K562 (cell line): ENCODE results near the gene GRK4. TPM values are rescaled to one million over a fixed set of nuclear protein-coding genes. Genes with fewer than 3 reads are reported as not detected.
A peak's percentile ranks its signal among the peaks of the same experiment; 100 is the strongest.

ENCODE experiments used
- CBFA2T2 ChIP-seq: fragments of 450-650 bp; conservative IDR thresholded peaks from 2 replicates; pipeline ENCODE4 v1.6.1; 2017; ENCODE audit warnings: mild to moderate bottlenecking
- ERF ChIP-seq: fragments of 450-650 bp; formaldehyde crosslinking; IDR thresholded peaks from 2 replicates; pipeline ENCODE4 v1.4.0; 2020; ENCODE audit warnings: mild to moderate bottlenecking, mixed read lengths
- HNRNPK ChIP-seq: fragments of 200-400 bp; formaldehyde crosslinking; IDR thresholded peaks from one replicate; pipeline ENCODE4 v1.6.1; 2018; ENCODE audit warnings: mild to moderate bottlenecking, low read depth, low read length; ENCODE audit not compliant: poor library complexity, severe bottlenecking
- MEF2D ChIP-seq: conservative IDR thresholded peaks from 2 replicates; pipeline ENCODE4 v1.6.1; 2016; ENCODE audit warnings: low read depth, missing genetic modification characterization, missing compliant biosample characterization
- NR2F6 ChIP-seq: fragments of 450-650 bp; formaldehyde crosslinking; IDR thresholded peaks from 2 replicates; pipeline ENCODE4 v1.4.0; 2020; ENCODE audit warnings: mild to moderate bottlenecking
- PATZ1 ChIP-seq: fragments of 250-450 bp; sonication (Bioruptor Pico); IDR thresholded peaks from 2 replicates; pipeline ENCODE4 v1.5.0; 2020; ENCODE audit warnings: mild to moderate bottlenecking, borderline replicate concordance
- PCBP1 ChIP-seq: fragments of 200-400 bp; formaldehyde crosslinking; IDR thresholded peaks from 2 replicates; pipeline ENCODE4 v1.6.1; 2018; ENCODE audit warnings: mild to moderate bottlenecking, low read depth, low read length; ENCODE audit not compliant: poor library complexity, severe bottlenecking
- SMAD2 ChIP-seq: fragments of 150-350 bp; IDR thresholded peaks from 2 replicates; pipeline ENCODE4 v1.6.1; 2014; ENCODE audit warnings: low read depth, mild to moderate bottlenecking, low read length
- TAF7 ChIP-seq: fragments of 450-650 bp; IDR thresholded peaks from 2 replicates; pipeline ENCODE4 v1.6.1; 2016; ENCODE audit warnings: missing genetic modification characterization, missing compliant biosample characterization
- TEAD2 ChIP-seq: fragments of 450-650 bp; IDR thresholded peaks from 2 replicates; pipeline ENCODE4 v1.6.1; 2016; ENCODE audit warnings: missing genetic modification characterization, control low read depth, missing compliant biosample characterization
- ZKSCAN1 ChIP-seq: fragments of 150-350 bp; IDR thresholded peaks from 2 replicates; pipeline ENCODE4 v1.6.1; 2016; ENCODE audit warnings: low read depth, low read length
- ZNF280A ChIP-seq: fragments of 450-650 bp; IDR thresholded peaks from 2 replicates; pipeline ENCODE4 v1.6.1; 2018; ENCODE audit warnings: mild to moderate bottlenecking, low read depth; ENCODE audit not compliant: partially characterized antibody
- ZNF444 ChIP-seq: fragments of 250-450 bp; sonication (Bioruptor Pico); IDR thresholded peaks from 2 replicates; pipeline ENCODE4 v1.4.0; 2020; ENCODE audit warnings: mild to moderate bottlenecking, moderate library complexity
- ZNF512 ChIP-seq: IDR thresholded peaks from 2 replicates; pipeline ENCODE4 v1.6.1; 2016; ENCODE audit warnings: missing genetic modification characterization, missing compliant biosample characterization
- ZNF76 ChIP-seq: fragments of 250-450 bp; sonication (Bioruptor Pico); IDR thresholded peaks from 2 replicates; pipeline ENCODE4 v1.4.0; 2020; ENCODE audit warnings: mild to moderate bottlenecking, moderate library complexity, borderline replicate concordance
- ZNF780A ChIP-seq: fragments of 250-450 bp; sonication (Bioruptor Pico); IDR thresholded peaks from 2 replicates; pipeline ENCODE4 v1.5.0; 2021; ENCODE audit warnings: mild to moderate bottlenecking
- polyA plus RNA-seq, 8 experiments: library from polyadenylated mRNA; depleted of rRNA in 4 of 8; stranded (reverse) in 5 of 8; unstranded in 3 of 8; fragments of >200 nt; fragmentation: Nextera tagmentation in 2 of 8; fragmentation: Illumina TruSeq in 1 of 8; extraction: Ambion mirVana in 2 of 8; extraction: Trizol in 1 of 8; gene quantifications; 2 replicates each; pipeline versions ENCODE4 v1.2.1 to v1.2.3, GENCODE V29; 2011 to 2014; ENCODE audit warnings: inconsistent platforms in 1 of 8, missing spikeins in 1 of 8
- total RNA-seq, 7 experiments: library from RNA; depleted of rRNA in 6 of 7; stranded (reverse); fragments of >200 nt in 6 of 7; fragmentation: Illumina TruSeq in 2 of 7; extraction: Trizol in 2 of 7; gene quantifications; 2 replicates each; pipeline versions ENCODE4 v1.2.1 to v1.2.3, GENCODE V29; 2011 to 2021; ENCODE audit warnings: low replicate concordance in 1 of 7
- TF ChIP-seq, protein P1 (sequence below): fragments of 200-800 bp; sonication (Bioruptor generic); IDR thresholded peaks from 2 replicates; pipeline ENCODE4 v1.6.1; 2017; ENCODE audit warnings: missing genetic modification characterization, missing compliant biosample characterization
- TF ChIP-seq, protein P2 (sequence below): IDR thresholded peaks from 2 replicates; pipeline ENCODE4 v1.6.1; 2011; ENCODE audit warnings: borderline replicate concordance, low read depth, mild to moderate bottlenecking, moderate library complexity, low read length; ENCODE audit not compliant: insufficient read depth, poor library complexity, severe bottlenecking

The GRK4 gene
- total and polyA plus RNA-seq, 9 of the 15 experiments (the other 6 are each of a cell fraction or from before 2014, with no cell fraction given): 1.1 to 4.8 (median 2.6) TPM

DNA sequence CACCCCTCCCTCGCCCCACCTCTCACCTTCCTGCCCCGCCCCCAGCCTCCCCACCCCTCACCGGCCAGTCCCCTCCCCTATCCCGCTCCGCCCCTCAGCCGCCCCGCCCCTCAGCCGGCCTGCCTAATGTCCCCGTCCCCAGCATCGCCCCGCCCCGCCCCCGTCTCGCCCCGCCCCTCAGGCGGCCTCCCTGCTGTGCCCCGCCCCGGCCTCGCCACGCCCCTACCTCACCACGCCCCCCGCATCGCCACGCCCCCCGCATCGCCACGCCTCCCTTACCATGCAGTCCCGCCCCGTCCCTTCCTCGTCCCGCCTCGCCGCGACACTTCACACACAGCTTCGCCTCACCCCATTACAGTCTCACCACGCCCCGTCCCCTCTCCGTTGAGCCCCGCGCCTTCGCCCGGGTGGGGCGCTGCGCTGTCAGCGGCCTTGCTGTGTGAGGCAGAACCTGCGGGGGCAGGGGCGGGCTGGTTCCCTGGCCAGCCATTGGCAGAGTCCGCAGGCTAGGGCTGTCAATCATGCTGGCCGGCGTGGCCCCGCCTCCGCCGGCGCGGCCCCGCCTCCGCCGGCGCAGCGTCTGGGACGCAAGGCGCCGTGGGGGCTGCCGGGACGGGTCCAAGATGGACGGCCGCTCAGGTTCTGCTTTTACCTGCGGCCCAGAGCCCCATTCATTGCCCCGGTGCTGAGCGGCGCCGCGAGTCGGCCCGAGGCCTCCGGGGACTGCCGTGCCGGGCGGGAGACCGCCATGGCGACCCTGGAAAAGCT is 110.9 kb downstream of the GRK4 start, which contains the start of the genes HTT and HTT-AS (continued):
- TF ChIP-seq, protein P1, sequence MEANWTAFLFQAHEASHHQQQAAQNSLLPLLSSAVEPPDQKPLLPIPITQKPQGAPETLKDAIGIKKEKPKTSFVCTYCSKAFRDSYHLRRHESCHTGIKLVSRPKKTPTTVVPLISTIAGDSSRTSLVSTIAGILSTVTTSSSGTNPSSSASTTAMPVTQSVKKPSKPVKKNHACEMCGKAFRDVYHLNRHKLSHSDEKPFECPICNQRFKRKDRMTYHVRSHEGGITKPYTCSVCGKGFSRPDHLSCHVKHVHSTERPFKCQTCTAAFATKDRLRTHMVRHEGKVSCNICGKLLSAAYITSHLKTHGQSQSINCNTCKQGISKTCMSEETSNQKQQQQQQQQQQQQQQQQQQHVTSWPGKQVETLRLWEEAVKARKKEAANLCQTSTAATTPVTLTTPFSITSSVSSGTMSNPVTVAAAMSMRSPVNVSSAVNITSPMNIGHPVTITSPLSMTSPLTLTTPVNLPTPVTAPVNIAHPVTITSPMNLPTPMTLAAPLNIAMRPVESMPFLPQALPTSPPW (CRISPR knock-in tag): peak; percentile 69
- TF ChIP-seq PATZ1 (CRISPR knock-in tag) (no peak), NR2F6 (CRISPR knock-in tag) (no peak), PCBP1 (no peak), ZNF280A (no peak), ZNF512 (tag) (no peak), TEAD2 (tag) (no peak), CBFA2T2 (no peak), TAF7 (tag) (no peak), ZNF76 (CRISPR knock-in tag) (no peak), ERF (CRISPR knock-in tag) (0 out of 2 replicates have a peak, but pooled peaks have one; percentile 65), HNRNPK (no peak), ZNF780A (CRISPR knock-in tag) (no peak), SMAD2 (no peak), ZKSCAN1 (no peak), MEF2D (no peak), ZNF444 (CRISPR knock-in tag) (no peak)
- TF ChIP-seq, protein P2, sequence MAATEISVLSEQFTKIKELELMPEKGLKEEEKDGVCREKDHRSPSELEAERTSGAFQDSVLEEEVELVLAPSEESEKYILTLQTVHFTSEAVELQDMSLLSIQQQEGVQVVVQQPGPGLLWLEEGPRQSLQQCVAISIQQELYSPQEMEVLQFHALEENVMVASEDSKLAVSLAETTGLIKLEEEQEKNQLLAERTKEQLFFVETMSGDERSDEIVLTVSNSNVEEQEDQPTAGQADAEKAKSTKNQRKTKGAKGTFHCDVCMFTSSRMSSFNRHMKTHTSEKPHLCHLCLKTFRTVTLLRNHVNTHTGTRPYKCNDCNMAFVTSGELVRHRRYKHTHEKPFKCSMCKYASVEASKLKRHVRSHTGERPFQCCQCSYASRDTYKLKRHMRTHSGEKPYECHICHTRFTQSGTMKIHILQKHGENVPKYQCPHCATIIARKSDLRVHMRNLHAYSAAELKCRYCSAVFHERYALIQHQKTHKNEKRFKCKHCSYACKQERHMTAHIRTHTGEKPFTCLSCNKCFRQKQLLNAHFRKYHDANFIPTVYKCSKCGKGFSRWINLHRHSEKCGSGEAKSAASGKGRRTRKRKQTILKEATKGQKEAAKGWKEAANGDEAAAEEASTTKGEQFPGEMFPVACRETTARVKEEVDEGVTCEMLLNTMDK: no peak
